HepG2 (cell line): Measurements from ENCODE around the gene INPP5K. TPM values are rescaled to one million over a fixed set of nuclear protein-coding genes. Genes with fewer than 3 reads are reported as not detected.

Source experiments
- ATAC-seq: fragments of 200-7000 bp; cut with Tn5 transposase; 3 replicates; pipeline ENCODE4 v1.9.1; 2020; ENCODE audit warnings: mild to moderate bottlenecking, moderate library complexity
- BruUV-seq: library from RNA; stranded (reverse); fragments of 400-500 nt; replicated peaks from 2 replicates; lab custom pipeline; 2021; lab: Mats Ljungman, UMichigan
- CTCF ChIA-PET: fragments of 300-600 bp; formaldehyde crosslinking; extraction: SDS; loops from one replicate; lab custom pipeline; 2021; ENCODE audit warnings: low total read pairs, inconsistent platforms, low intra/inter-chr PET ratio; lab: Yijun Ruan, JAX
- POLR2A ChIA-PET: fragments of 350-600 bp; sonication (Branson Sonifier 250); formaldehyde crosslinking; loops from one replicate; lab custom pipeline; 2020; ENCODE audit warnings: antibody characterized with exemption, inconsistent platforms; lab: Yijun Ruan, JAX
- DNase-seq: peaks from one replicate; pipeline ENCODE4 v3.0.0-alpha.2; 2015; ENCODE audit warnings: low spot score
- FAIRE-seq: peaks from 3 replicates; lab custom pipeline; 2011; peaks lifted over from hg19 to GRCh38; lab: Jason Lieb, UNC
- H2AFZ ChIP-seq: one replicate; pipeline ENCODE4 v1.6.1; 2011; ENCODE audit warnings: low read length, inconsistent platforms
- H3K27ac ChIP-seq: fragments of 300-600 bp; 3 replicates; pipeline ENCODE4 v1.8.0; 2011; ENCODE audit warnings: mixed run types, mild to moderate bottlenecking, mixed read lengths, low read length, inconsistent platforms; ENCODE audit not compliant: insufficient read depth; ENCODE audit errors: extremely low read length
- H3K27me3 ChIP-seq, 2 experiments: fragments of 200-600 bp in 1 of 2; 2 replicates in 1 of 2; 3 replicates in 1 of 2; pipeline versions ENCODE4 v1.6.0 to v1.8.0; 2011; ENCODE audit warnings: low read length in 2 of 2, mild to moderate bottlenecking in 2 of 2, moderate library complexity in 2 of 2, inconsistent platforms in 1 of 2; ENCODE audit not compliant: insufficient read depth in 2 of 2, control insufficient read depth in 1 of 2
- H3K36me3 ChIP-seq, 2 experiments: fragments of 200-600 bp in 1 of 2; replicated peaks in 1 of 2; 2 replicates in 1 of 2; 3 replicates in 1 of 2; pipeline versions ENCODE4 v1.5.1 to v1.8.0; 2011; ENCODE audit warnings: low read length in 2 of 2, inconsistent platforms in 1 of 2; ENCODE audit not compliant: insufficient read depth in 2 of 2, control insufficient read depth in 1 of 2
- H3K4me1 ChIP-seq: 2 replicates; pipeline ENCODE4 v1.5.1; 2012; ENCODE audit warnings: low read length, inconsistent platforms; ENCODE audit not compliant: insufficient read depth
- H3K4me2 ChIP-seq: 2 replicates; pipeline ENCODE4 v1.6.0; 2011; ENCODE audit warnings: low read depth, low read length, inconsistent platforms
- H3K4me3 ChIP-seq, 3 experiments: fragments of 200-600 bp in 1 of 3; sonication (generic), shearing (Covaris generic) in 1 of 3; replicated peaks in 1 of 3; 2 replicates each; pipeline ENCODE4 v1.5.1; 2011 to 2016; ENCODE audit warnings: low read length in 3 of 3, inconsistent platforms in 2 of 3, low read depth in 2 of 3, mild to moderate bottlenecking in 2 of 3, control low read depth in 1 of 3, mixed read lengths in 1 of 3; ENCODE audit not compliant: insufficient read depth in 1 of 3
- H3K79me2 ChIP-seq: one replicate; pipeline ENCODE4 v1.6.1; 2011; ENCODE audit warnings: low read length, inconsistent platforms; ENCODE audit not compliant: insufficient read depth
- H3K9ac ChIP-seq: 2 replicates; pipeline ENCODE4 v1.6.0; 2011; ENCODE audit warnings: mild to moderate bottlenecking, low read depth, low read length, inconsistent platforms; ENCODE audit not compliant: insufficient read depth
- H3K9me3 ChIP-seq: 2 replicates; pipeline ENCODE4 v1.5.1; 2012; ENCODE audit warnings: mild to moderate bottlenecking, low read length
- H4K20me1 ChIP-seq: 2 replicates; pipeline ENCODE4 v1.6.0; 2011; ENCODE audit warnings: inconsistent platforms, mild to moderate bottlenecking, low read length, moderate library complexity; ENCODE audit not compliant: insufficient read depth
- WGBS: methylation state at CpG from one replicate; pipeline ENCODE4 v1.1.6; 2017; ENCODE audit warnings: low lambda C conversion rate; 5-methylcytosine and 5-hydroxymethylcytosine counted together
- in situ Hi-C: cut with HindIII; loops from 2 replicates; pipeline ENCODE4 v1.10.0; 2017; ENCODE audit warnings: low pct_unique_long_range_greater_than_20kb; ENCODE audit not compliant: extremely low pct_ligation_motif_present
- intact Hi-C: fragments of 100-400 bp; cut with micrococcal nuclease; formaldehyde crosslinking; loops from one replicate; pipeline ENCODE4 v1.10.0; 2022; ENCODE audit not compliant: unreplicated experiment
- polyA plus RNA-seq, 8 experiments: library from polyadenylated mRNA; depleted of rRNA in 3 of 8; stranded (reverse) in 7 of 8; unstranded in 1 of 8; fragments of >200 nt; fragmentation: Illumina TruSeq in 4 of 8; extraction: Trizol in 4 of 8; gene quantifications; 2 replicates each; pipeline versions ENCODE4 v1.2.1 to v1.2.3, GENCODE V29; 2011 to 2016; ENCODE audit warnings: low read depth in 4 of 8, missing spikeins in 1 of 8, mixed read lengths in 1 of 8; ENCODE audit not compliant: insufficient read depth in 1 of 8
- total RNA-seq, 5 experiments: library from RNA; depleted of rRNA; stranded (reverse); fragments of >200 nt; fragmentation: Illumina TruSeq; extraction: Trizol; gene quantifications; 2 replicates each; pipeline ENCODE4 v1.2.3, GENCODE V29; 2016; ENCODE audit warnings: low read depth in 1 of 5
- TF ChIP-seq, protein P1 (sequence below): sonication (generic); formaldehyde crosslinking; IDR thresholded peaks from 2 replicates; pipeline ENCODE4 v1.5.1; 2020; ENCODE audit warnings: missing genetic modification reagents, mild to moderate bottlenecking, borderline replicate concordance
- TF ChIP-seq, protein P2 (sequence below): IDR thresholded peaks from 2 replicates; pipeline ENCODE4 v1.6.1; 2012; ENCODE audit warnings: inconsistent platforms

The INPP5K gene
- total and polyA plus RNA-seq, 2 of the 13 experiments (the other 11 are each of a cell fraction or from before 2014, with no cell fraction given): 4.8 to 9.6 TPM

DNA sequence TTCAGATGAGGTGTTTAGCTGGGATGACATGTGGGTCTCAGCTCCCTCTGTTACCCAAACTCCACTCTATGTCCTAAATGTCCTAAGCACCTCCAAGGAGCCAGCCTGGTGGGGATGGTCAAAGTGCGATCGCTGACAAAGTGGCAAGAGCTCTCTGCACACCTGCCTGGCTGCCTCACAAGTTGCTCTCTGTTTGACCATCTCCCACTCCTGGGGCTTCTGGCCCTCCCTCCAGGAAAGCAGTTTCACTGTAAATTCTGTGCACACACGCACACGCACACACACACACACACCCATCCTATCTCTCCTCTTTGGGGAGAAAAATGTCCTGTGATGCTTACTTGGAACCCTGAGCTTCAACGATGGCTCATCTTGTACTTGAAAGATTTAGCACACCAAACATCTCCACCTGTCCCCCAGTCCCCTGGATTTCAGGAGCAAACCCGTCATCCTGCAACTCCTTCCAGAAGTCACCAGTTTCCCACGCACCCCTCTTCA, 44.5 kb upstream of the INPP5K start:
- FAIRE-seq: no peak
- in situ Hi-C loops (no loop called here), intact Hi-C loops (loop anchor here (5.0 kb wide), 1 partner anchor 44 kb away; the partner anchor contains the start of gene INPP5K)
- no peak for DNase-seq
- Histone ChIP-seq H3K4me1 (peaks cover 40% of the 10 kb centered on the region), H3K27me3 (0 out of 5 replicates have a peak, but pooled peaks cover 0 to 7% of the 10 kb centered on the region in 2 experiments), H3K79me2 (peaks cover 43% of the 10 kb centered on the region), H3K4me2 (peak overlapping the region; percentile 93), H3K27ac (no peak overlapping the region), H3K36me3 (peaks cover 0 to 15% of the 10 kb centered on the region in 2 experiments; a peak in 3 of 5 replicates), H3K9me3 (no peaks in the 10 kb centered on the region), H3K4me3 (peak overlapping the region; percentile 79 to 91 (median 91); a peak in 5 of 6 replicates), H2AFZ (no peak overlapping the region), H4K20me1 (peaks cover 6% of the 10 kb centered on the region; the same call in 1 of the 2 replicates), H3K9ac (peak overlapping the region; percentile 82)
- ATAC-seq: no peak
- WGBS: 60% methylated on average over 7 of the region's 7 CpGs
- TF ChIP-seq, protein P1, sequence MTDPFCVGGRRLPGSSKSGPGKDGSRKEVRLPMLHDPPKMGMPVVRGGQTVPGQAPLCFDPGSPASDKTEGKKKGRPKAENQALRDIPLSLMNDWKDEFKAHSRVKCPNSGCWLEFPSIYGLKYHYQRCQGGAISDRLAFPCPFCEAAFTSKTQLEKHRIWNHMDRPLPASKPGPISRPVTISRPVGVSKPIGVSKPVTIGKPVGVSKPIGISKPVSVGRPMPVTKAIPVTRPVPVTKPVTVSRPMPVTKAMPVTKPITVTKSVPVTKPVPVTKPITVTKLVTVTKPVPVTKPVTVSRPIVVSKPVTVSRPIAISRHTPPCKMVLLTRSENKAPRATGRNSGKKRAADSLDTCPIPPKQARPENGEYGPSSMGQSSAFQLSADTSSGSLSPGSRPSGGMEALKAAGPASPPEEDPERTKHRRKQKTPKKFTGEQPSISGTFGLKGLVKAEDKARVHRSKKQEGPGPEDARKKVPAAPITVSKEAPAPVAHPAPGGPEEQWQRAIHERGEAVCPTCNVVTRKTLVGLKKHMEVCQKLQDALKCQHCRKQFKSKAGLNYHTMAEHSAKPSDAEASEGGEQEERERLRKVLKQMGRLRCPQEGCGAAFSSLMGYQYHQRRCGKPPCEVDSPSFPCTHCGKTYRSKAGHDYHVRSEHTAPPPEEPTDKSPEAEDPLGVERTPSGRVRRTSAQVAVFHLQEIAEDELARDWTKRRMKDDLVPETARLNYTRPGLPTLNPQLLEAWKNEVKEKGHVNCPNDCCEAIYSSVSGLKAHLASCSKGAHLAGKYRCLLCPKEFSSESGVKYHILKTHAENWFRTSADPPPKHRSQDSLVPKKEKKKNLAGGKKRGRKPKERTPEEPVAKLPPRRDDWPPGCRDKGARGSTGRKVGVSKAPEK (CRISPR knock-in tag): no peak
- TF ChIP-seq, protein P2, sequence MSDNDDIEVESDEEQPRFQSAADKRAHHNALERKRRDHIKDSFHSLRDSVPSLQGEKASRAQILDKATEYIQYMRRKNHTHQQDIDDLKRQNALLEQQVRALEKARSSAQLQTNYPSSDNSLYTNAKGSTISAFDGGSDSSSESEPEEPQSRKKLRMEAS: 0 out of 2 replicates have a peak, but pooled peaks have one; percentile 2
- ChIA-PET CTCF (no interaction called here), POLR2A (interaction anchor here (1.6 kb wide), 1 partner anchor 14 kb away, joined by 3 read pairs; no protein-coding TSS in a partner anchor)
- BruUV-seq: TSS peak; percentile 54
